ENCODE results near the gene NRXN2.
"Not testable (repeated sequence)": the region's sequence is repeated elsewhere in the genome, so short reads cannot be mapped to it uniquely, and the experiment has no call there.

The NRXN2 gene

GRCh38 chr11:64672875-64673274 lies 50.1 kb downstream of the NRXN2 start:
- DNase-seq: no peak

- no peak for DNase-seq
Measured at GRCh38 chr11:64670975-64671374, 52.0 kb downstream of the NRXN2 start.

- DNase-seq: no peak
Measured at GRCh38 chr11:64667154-64667745, 55.7 kb downstream of the NRXN2 start.

GRCh38 chr11:64665411-64665821 lies 57.6 kb downstream of the NRXN2 start:
- DNase-seq: no peak

- DNase-seq: not testable (repeated sequence)
Measured at GRCh38 chr11:64664236-64664870, 58.6 kb downstream of the NRXN2 start.

GRCh38 chr11:64663656-64664055 lies 59.3 kb downstream of the NRXN2 start:
- DNase-seq: no peak

GRCh38 chr11:64661614-64662013 lies 61.4 kb downstream of the NRXN2 start:
- DNase-seq: no peak

- no peak for DNase-seq
Measured at GRCh38 chr11:64661146-64661545, 61.9 kb downstream of the NRXN2 start.

- no peak for DNase-seq
Measured at GRCh38 chr11:64660706-64661105, 62.3 kb downstream of the NRXN2 start.

- DNase-seq: no peak
Measured at GRCh38 chr11:64660205-64660604, 62.8 kb downstream of the NRXN2 start.

- no peak for DNase-seq
Measured at GRCh38 chr11:64659417-64660144, 63.4 kb downstream of the NRXN2 start.

- no peak for DNase-seq
Measured at GRCh38 chr11:64658265-64658664, 64.7 kb downstream of the NRXN2 start.

GRCh38 chr11:64656862-64657261 lies 66.1 kb downstream of the NRXN2 start:
- DNase-seq: no peak

GRCh38 chr11:64655941-64656601 lies 66.9 kb downstream of the NRXN2 start:
- no peak for DNase-seq

GRCh38 chr11:64654958-64655541 lies 67.9 kb downstream of the NRXN2 start:
- no peak for DNase-seq

GRCh38 chr11:64654439-64654838 lies 68.6 kb downstream of the NRXN2 start:
- DNase-seq: no peak

GRCh38 chr11:64653388-64653973 lies 69.5 kb downstream of the NRXN2 start:
- no peak for DNase-seq

GRCh38 chr11:64652586-64653387 lies 70.2 kb downstream of the NRXN2 start:
- DNase-seq: peak; percentile 19 to 67 (median 60)

GRCh38 chr11:64650923-64651523 lies 72.0 kb downstream of the NRXN2 start:
- no peak for DNase-seq

- no peak for DNase-seq
Measured at GRCh38 chr11:64649291-64649697, 73.7 kb downstream of the NRXN2 start.

GRCh38 chr11:64648551-64648950 lies 74.4 kb downstream of the NRXN2 start:
- DNase-seq: no peak

All from stimulated activated naive CD4-positive, alpha-beta T cell (primary cell).